K562 (cell line): ENCODE measurements around the gene DYNC2LI1. TPM values are rescaled to one million over a fixed set of nuclear protein-coding genes. Genes with fewer than 3 reads are reported as not detected.
A peak's percentile ranks its signal among the peaks of the same experiment; 100 is the strongest.

ENCODE experiments used
- ASH1L ChIP-seq: fragments of 450-650 bp; IDR thresholded peaks from 2 replicates; pipeline ENCODE4 v1.6.1; 2018; ENCODE audit warnings: borderline replicate concordance, mild to moderate bottlenecking, low read depth; ENCODE audit not compliant: partially characterized antibody
- C11orf30 ChIP-seq: fragments of 450-650 bp; IDR thresholded peaks from 2 replicates; pipeline ENCODE4 v1.6.1; 2016; ENCODE audit warnings: low read depth, mild to moderate bottlenecking
- CEBPB ChIP-seq: fragments of 450-650 bp; IDR thresholded peaks from 2 replicates; pipeline ENCODE4 v1.6.1; 2016; ENCODE audit warnings: missing genetic modification characterization, missing compliant biosample characterization
- RBFOX2 ChIP-seq: fragments of 200-400 bp; formaldehyde crosslinking; IDR thresholded peaks from 2 replicates; pipeline ENCODE4 v1.6.1; 2017; ENCODE audit warnings: low read depth, mild to moderate bottlenecking, low read length, moderate library complexity
- SIN3B ChIP-seq: fragments of 450-650 bp; IDR thresholded peaks from 2 replicates; pipeline ENCODE4 v1.6.1; 2017; ENCODE audit warnings: low read depth, mild to moderate bottlenecking, moderate library complexity
- ZNF324 ChIP-seq: fragments of 250-450 bp; sonication (Bioruptor Pico); IDR thresholded peaks from 2 replicates; pipeline ENCODE4 v1.4.0; 2020; ENCODE audit warnings: mild to moderate bottlenecking
- ZNF764 ChIP-seq: fragments of 250-450 bp; sonication (Bioruptor Pico); IDR thresholded peaks from 2 replicates; pipeline ENCODE4 v1.4.0; 2020; ENCODE audit warnings: low read depth, mild to moderate bottlenecking, moderate library complexity
- polyA plus RNA-seq, 8 experiments: library from polyadenylated mRNA; depleted of rRNA in 4 of 8; stranded (reverse) in 5 of 8; unstranded in 3 of 8; fragments of >200 nt; fragmentation: Nextera tagmentation in 2 of 8; fragmentation: Illumina TruSeq in 1 of 8; extraction: Ambion mirVana in 2 of 8; extraction: Trizol in 1 of 8; gene quantifications; 2 replicates each; pipeline versions ENCODE4 v1.2.1 to v1.2.3, GENCODE V29; 2011 to 2014; ENCODE audit warnings: inconsistent platforms in 1 of 8, missing spikeins in 1 of 8
- total RNA-seq, 7 experiments: library from RNA; depleted of rRNA in 6 of 7; stranded (reverse); fragments of >200 nt in 6 of 7; fragmentation: Illumina TruSeq in 2 of 7; extraction: Trizol in 2 of 7; gene quantifications; 2 replicates each; pipeline versions ENCODE4 v1.2.1 to v1.2.3, GENCODE V29; 2011 to 2021; ENCODE audit warnings: low replicate concordance in 1 of 7
- TF ChIP-seq, protein P1 (sequence below), 2 experiments: IDR thresholded peaks; 2 replicates each; pipeline ENCODE4 v1.6.1; 2012; ENCODE audit warnings: improper control_type of control experiment in 2 of 2, low read depth in 2 of 2, low read length in 2 of 2, borderline replicate concordance in 1 of 2
- TF ChIP-seq, protein P2 (sequence below): IDR thresholded peaks from 2 replicates; pipeline ENCODE4 v1.6.1; 2011; ENCODE audit warnings: borderline replicate concordance, low read depth, mild to moderate bottlenecking, moderate library complexity, low read length; ENCODE audit not compliant: insufficient read depth, poor library complexity, severe bottlenecking
- TF ChIP-seq, protein P3 (sequence below): fragments of 450-650 bp; IDR thresholded peaks from 2 replicates; pipeline ENCODE4 v1.6.1; 2017; ENCODE audit warnings: antibody characterized with exemption, mild to moderate bottlenecking
- TF ChIP-seq, protein P4 (sequence below): fragments of 450-650 bp; IDR thresholded peaks from 2 replicates; pipeline ENCODE4 v1.6.1; 2016; ENCODE audit warnings: mild to moderate bottlenecking

The DYNC2LI1 gene
- total and polyA plus RNA-seq, 9 of the 15 experiments (the other 6 are each of a cell fraction or from before 2014, with no cell fraction given), result 12.5 to 42.2 (median 25.8) TPM

DNA sequence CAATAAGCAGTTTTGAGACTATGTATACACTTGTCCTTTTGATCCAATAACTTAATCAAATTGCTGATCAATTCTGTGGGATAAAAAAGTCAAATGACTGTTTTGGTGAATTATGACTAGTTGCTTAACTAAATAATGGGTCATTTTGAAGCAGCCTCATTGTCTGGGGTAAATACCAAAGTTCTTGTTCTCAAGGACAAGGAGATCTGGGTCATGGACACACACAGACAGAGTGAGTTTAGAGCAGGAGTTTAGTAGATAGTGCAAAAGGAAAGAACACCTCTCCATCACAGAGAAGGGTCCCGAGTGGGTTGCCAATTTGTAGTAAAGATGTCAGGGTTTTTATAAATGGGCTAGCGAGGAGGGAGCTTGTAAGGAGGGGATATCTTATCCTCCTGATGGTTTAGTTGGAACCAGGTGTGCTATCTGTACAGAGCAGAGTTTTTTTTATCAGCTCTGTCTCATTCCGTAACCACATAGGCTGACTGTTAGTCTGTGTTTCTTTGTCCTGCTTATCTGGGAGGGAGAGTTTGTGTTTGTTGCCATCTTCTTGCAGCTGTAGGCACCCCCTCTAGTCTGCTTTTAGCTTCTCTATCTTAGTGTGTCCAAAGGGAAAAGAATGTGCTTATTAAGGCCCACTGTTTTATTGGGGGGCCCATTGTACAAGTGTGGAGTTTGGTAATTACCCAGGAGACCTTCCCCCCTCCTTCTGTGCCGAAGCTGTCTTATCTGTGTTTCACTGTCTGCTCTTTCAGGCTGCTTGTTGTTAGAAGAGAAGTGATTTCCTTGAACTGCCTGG is 48.9 kb upstream of the DYNC2LI1 start (continued):
- TF ChIP-seq, protein P1, sequence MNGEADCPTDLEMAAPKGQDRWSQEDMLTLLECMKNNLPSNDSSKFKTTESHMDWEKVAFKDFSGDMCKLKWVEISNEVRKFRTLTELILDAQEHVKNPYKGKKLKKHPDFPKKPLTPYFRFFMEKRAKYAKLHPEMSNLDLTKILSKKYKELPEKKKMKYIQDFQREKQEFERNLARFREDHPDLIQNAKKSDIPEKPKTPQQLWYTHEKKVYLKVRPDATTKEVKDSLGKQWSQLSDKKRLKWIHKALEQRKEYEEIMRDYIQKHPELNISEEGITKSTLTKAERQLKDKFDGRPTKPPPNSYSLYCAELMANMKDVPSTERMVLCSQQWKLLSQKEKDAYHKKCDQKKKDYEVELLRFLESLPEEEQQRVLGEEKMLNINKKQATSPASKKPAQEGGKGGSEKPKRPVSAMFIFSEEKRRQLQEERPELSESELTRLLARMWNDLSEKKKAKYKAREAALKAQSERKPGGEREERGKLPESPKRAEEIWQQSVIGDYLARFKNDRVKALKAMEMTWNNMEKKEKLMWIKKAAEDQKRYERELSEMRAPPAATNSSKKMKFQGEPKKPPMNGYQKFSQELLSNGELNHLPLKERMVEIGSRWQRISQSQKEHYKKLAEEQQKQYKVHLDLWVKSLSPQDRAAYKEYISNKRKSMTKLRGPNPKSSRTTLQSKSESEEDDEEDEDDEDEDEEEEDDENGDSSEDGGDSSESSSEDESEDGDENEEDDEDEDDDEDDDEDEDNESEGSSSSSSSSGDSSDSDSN (IDR thresholded peaks at IDR 0.05; ENCODE audit: borderline replicate concordance in 1 of 2, low read depth in 2 of 2, low read length in 2 of 2), result no peak
- TF ChIP-seq, protein P2, sequence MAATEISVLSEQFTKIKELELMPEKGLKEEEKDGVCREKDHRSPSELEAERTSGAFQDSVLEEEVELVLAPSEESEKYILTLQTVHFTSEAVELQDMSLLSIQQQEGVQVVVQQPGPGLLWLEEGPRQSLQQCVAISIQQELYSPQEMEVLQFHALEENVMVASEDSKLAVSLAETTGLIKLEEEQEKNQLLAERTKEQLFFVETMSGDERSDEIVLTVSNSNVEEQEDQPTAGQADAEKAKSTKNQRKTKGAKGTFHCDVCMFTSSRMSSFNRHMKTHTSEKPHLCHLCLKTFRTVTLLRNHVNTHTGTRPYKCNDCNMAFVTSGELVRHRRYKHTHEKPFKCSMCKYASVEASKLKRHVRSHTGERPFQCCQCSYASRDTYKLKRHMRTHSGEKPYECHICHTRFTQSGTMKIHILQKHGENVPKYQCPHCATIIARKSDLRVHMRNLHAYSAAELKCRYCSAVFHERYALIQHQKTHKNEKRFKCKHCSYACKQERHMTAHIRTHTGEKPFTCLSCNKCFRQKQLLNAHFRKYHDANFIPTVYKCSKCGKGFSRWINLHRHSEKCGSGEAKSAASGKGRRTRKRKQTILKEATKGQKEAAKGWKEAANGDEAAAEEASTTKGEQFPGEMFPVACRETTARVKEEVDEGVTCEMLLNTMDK, result no peak
- TF ChIP-seq, protein P3, sequence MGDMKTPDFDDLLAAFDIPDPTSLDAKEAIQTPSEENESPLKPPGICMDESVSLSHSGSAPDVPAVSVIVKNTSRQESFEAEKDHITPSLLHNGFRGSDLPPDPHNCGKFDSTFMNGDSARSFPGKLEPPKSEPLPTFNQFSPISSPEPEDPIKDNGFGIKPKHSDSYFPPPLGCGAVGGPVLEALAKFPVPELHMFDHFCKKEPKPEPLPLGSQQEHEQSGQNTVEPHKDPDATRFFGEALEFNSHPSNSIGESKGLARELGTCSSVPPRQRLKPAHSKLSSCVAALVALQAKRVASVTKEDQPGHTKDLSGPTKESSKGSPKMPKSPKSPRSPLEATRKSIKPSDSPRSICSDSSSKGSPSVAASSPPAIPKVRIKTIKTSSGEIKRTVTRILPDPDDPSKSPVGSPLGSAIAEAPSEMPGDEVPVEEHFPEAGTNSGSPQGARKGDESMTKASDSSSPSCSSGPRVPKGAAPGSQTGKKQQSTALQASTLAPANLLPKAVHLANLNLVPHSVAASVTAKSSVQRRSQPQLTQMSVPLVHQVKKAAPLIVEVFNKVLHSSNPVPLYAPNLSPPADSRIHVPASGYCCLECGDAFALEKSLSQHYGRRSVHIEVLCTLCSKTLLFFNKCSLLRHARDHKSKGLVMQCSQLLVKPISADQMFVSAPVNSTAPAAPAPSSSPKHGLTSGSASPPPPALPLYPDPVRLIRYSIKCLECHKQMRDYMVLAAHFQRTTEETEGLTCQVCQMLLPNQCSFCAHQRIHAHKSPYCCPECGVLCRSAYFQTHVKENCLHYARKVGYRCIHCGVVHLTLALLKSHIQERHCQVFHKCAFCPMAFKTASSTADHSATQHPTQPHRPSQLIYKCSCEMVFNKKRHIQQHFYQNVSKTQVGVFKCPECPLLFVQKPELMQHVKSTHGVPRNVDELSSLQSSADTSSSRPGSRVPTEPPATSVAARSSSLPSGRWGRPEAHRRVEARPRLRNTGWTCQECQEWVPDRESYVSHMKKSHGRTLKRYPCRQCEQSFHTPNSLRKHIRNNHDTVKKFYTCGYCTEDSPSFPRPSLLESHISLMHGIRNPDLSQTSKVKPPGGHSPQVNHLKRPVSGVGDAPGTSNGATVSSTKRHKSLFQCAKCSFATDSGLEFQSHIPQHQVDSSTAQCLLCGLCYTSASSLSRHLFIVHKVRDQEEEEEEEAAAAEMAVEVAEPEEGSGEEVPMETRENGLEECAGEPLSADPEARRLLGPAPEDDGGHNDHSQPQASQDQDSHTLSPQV, result peak; percentile 20; the same call in 1 of the 2 replicates
- TF ChIP-seq RBFOX2, result no peak
- peak; percentile 52 for TF ChIP-seq CEBPB (tag)
- TF ChIP-seq ZNF764 (CRISPR knock-in tag), result no peak
- no peak for TF ChIP-seq C11orf30
- TF ChIP-seq SIN3B, result no peak
- TF ChIP-seq ZNF324 (CRISPR knock-in tag), result no peak
- TF ChIP-seq, protein P4, sequence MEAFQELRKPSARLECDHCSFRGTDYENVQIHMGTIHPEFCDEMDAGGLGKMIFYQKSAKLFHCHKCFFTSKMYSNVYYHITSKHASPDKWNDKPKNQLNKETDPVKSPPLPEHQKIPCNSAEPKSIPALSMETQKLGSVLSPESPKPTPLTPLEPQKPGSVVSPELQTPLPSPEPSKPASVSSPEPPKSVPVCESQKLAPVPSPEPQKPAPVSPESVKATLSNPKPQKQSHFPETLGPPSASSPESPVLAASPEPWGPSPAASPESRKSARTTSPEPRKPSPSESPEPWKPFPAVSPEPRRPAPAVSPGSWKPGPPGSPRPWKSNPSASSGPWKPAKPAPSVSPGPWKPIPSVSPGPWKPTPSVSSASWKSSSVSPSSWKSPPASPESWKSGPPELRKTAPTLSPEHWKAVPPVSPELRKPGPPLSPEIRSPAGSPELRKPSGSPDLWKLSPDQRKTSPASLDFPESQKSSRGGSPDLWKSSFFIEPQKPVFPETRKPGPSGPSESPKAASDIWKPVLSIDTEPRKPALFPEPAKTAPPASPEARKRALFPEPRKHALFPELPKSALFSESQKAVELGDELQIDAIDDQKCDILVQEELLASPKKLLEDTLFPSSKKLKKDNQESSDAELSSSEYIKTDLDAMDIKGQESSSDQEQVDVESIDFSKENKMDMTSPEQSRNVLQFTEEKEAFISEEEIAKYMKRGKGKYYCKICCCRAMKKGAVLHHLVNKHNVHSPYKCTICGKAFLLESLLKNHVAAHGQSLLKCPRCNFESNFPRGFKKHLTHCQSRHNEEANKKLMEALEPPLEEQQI, result peak; percentile 88
- TF ChIP-seq ASH1L, result no peak
